Measurements from ENCODE around the gene RFC1.
"Not testable (repeated sequence)": the region's sequence is repeated elsewhere in the genome, so short reads cannot be mapped to it uniquely, and the experiment has no call there.

Gene RFC1

DNA sequence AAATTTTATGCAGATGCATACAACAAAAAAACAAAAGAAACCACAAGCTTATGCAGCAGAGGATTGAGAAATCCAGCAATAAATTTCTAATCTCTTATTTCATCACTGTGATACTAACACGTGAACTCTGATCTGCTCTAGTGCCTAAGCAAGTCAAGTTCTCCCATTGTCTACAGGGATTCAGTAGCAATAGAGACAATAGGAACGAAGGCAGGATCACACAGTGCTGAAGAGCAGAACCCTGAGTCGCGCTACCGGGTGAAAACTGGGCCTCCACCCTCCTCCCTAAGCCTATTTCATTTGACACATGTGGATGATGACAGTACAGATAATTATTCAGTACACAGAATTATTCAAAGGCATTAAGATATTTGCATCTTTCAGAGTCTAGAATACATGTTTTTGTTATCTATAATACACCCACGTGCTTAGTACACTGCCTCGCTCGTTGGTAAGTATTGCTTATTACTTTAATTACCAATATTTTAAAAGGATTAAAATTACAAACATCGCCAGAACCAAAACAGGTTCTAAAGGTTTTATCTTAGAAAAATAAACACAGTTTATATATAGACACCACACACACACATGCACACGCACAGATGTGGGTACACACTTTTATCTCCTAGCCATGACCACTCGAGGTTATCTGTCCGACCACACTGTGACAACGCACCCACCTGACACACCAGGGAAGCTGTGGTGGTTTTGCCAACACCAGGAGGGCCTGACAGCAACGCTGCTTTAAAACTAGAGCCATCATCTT lies 60.1 kb downstream of the RFC1 start:
- DNase-seq (ENCODE audit: low read depth in 2 of 2) = no peak

DNA sequence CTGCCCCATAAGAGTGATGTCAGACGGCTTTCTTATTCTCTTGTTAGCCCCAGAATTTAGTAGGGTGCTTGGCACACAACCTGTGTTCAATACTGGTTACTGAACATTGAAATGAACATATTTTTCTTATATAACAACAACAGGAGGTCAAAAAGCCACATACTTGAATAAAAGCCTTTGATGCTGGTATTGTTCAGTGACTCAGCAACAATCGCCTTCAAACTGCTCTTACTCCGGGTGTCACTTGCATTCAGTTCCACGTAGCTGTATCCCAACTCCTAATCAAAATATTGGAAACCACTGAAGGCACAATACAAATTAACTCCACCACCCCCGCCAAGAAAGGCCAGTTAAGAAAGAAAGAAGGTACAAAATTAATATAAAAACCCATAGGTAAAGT lies 61.5 kb downstream of the RFC1 start:
- DNase-seq (ENCODE audit: low read depth in 2 of 2) = no peak

DNA sequence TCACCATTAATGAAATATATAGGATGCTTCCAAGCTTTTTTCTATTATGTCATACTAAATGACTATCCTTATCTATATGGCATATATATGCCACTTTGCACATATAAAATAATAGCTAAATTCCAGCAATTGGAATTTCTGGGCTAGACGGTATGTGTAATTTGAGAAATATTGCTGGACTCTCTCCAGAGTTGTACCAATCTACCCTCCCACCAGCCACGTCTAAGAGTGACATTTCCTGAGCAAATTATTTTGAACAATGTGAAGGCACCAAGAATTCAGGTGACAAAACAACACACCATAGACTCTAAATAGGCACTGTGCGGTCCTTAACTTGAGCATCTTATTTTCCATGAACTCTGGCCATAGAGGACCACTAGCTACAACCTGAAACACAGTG lies 62.3 kb downstream of the RFC1 start:
- DNase-seq (ENCODE audit: low read depth in 2 of 2) = no peak

DNA sequence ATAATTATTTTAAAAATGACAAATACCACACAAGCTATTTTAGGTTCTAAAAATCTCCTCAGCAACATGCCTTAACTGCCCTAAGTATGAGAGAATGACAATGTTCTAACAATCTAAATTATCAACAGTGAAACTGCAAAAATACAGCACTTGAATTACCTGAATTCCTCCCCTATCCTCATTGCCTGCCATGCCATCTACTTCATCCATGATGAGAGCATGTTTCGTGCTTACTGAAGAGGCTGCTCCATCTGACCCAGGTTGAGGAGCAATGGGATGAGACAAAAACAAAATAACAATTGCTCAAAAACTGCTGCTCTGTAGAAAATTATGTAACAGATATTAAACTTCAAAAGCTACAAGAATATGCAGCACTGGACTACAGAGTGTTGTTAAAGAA lies 63.3 kb downstream of the RFC1 start:
- no peak for DNase-seq (ENCODE audit: low read depth in 2 of 2)

DNA sequence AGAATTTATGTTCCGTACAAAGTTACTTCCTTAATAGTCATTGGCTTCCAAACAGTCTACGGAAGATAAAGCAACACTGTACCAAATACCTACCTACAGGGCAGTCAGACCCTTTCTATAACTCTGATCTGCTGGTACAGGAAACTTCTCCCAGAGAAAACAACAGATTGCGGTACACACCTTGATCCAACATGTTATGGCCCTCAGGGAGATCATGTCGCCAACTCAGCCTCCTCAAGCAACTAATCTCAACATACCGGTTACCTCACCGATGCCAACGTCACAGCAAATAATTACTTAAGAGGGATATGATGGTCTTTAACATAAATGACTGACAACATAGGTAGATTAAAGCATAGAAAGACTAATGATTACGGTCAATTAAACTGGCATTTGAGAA lies 70.4 kb downstream of the RFC1 start:
- DNase-seq (ENCODE audit: low read depth in 2 of 2) = no peak

DNA sequence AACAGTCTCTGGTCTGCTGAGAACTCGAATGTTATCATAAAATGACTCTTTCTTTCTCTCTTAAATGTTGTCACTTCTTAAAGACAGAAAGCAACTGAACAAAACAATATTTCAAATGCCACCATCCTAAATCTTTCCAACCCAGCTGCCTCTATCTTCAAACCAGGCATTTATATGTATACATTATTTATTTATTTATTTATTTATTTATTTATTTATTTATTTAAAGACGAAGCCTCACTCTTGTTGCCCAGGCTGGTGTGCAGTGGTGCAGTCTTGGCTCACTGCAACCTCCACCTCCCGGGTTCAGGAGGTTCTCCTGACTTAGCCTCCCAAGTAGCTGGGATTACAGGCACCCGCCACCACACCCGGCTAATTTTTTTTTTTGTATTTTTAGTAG lies 73.7 kb downstream of the RFC1 start:
- DNase-seq (ENCODE audit: low read depth in 2 of 2) = not testable (repeated sequence)

DNA sequence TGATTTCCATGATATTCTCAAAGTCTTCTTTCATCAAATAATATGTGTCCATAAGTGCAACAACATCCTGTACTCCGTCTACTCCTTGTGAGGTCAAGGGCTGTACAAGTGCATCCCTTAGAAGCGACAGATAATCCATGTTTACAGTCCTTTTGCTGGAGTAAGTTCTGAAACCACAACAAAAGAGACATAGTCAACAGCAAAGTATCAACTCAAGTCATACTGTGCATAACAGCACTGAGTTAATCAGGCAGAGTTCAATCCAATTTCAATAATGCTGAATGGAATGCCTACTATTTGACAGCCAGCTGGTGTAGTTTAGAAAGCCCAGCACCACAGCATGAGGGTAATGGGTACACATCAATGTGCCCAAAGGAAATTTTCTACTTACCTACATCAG lies 74.5 kb downstream of the RFC1 start:
- DNase-seq (ENCODE audit: low read depth in 2 of 2) = no peak

DNA sequence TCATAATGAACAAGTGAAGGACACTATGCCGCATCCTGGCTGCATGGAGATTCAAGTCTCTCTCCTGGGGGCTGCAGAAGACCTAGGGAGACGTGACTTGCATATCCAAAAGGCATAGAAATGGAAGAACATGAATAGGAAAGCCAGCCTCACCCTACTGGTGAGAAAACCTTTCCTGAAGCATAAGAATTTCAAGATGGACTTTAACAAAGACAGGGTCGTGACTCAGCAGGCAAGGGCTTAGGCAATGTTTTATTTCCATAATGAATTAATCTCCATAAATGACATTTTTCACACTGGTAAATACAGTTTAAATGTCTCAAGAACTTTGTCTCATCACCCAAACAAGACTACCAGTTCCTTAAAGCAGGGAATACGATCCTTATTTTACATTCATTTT lies 78.9 kb downstream of the RFC1 start:
- DNase-seq (ENCODE audit: low read depth in 2 of 2) = no peak

DNA sequence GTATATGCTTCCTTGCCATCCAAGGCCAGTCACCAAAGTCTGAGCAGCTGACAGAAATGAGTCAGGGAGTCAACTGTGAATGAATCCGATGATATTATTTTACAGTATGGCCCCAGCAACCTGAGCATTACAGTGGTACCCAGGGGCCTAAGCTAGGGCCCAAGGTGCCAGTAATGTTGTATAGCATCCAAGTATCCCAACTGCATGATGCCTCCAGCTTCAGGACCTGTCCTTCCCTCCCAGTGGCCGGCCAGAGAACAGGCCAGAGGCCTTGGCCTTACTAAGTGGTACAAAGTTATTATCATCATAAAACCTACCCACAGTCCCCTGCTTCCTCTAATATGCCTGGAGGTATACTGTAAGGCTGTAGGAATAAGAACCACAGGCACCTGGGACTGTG lies 79.9 kb downstream of the RFC1 start:
- DNase-seq (ENCODE audit: low read depth in 2 of 2) = no peak

DNA sequence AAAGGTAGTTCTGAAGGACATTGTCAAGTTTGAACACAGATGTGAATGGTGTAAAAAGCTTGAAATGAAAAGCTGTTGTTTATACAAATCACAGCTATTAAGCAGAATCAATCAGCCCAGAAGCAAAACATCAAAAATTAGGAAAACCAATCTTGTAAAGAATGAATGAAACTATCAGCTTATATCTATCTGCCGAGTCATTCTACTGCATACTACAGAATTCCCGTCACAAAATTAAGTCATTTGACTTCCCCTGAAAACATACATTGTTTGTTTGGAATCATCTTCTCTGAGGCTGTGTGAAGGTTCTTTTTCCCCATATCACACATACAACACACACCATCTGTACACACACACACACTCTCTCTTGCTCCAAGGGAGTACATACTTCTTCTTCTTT lies 80.3 kb downstream of the RFC1 start:
- no peak for DNase-seq (ENCODE audit: low read depth in 2 of 2)

DNA sequence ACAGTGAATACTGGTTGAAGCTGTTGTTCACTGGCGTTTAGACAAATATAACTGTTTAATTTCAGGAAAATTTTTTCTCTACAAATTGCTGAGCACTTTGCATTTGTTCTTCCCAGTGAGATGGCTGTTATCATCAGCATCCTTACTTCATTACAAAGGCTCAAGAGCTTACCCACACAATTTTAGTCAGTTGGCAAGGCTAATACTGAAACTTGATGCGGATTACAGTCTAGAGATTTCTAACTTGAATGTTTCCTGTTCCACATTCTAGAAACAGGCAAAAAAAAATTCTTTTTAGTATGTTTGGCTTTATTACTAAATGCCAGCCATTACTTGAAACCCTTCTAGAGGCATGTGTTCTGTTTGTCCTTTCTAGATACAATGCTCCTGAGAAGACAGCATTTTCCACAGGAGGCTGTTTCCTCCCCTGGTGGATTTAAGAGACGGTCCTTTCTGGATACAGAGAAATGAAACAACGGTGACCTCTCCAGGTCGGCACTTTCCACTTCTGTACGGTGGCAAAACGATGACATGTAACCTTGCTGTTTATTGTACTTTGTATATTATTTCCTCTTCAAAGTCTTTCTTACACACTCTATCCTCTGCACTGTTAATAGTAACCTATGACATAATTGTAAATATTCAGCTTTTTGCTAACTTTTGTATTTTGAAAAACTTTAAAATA lies 80.9 kb downstream of the RFC1 start:
- no peak for DNase-seq (ENCODE audit: low read depth in 2 of 2)

DNA sequence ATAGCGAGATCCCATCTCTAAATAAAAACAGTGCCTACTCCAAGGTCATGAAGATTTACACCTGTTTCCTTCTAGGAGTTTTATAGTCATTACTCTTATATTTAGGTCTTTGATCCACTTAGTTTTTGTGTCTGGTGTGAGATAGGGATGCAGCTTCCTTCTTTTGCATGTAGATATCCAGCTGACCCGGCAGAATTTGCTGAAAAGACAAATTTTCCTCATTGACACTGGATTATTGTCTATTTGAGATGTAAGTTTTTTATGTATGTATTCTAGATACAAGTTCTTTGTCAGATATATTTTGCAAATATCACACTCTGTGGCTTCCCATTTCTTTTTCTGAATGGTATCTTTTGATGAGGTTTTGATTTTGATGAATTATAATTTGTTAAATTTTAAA lies 85.4 kb downstream of the RFC1 start:
- no peak for DNase-seq (ENCODE audit: low read depth in 2 of 2)

DNA sequence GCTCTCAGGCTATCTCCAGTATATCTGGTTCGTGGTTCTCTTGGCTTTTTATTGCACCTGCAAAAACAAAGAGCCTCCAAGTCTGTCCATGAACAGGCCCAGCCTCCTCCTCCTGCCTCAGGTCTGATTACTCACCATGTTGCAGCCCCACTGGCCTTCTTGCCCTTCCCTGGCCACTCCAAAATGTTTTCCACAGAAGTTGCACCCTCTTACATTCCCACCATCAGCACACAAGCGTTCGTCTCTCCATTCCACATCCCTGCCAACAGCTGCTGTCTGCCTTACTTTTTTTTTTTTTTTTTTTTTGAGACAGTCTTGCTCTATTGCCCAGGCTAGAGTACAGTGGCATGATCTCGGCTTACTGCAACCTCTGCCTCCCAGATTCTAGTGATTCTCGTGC lies 86.7 kb downstream of the RFC1 start:
- DNase-seq (ENCODE audit: low read depth in 2 of 2) = no peak

DNA sequence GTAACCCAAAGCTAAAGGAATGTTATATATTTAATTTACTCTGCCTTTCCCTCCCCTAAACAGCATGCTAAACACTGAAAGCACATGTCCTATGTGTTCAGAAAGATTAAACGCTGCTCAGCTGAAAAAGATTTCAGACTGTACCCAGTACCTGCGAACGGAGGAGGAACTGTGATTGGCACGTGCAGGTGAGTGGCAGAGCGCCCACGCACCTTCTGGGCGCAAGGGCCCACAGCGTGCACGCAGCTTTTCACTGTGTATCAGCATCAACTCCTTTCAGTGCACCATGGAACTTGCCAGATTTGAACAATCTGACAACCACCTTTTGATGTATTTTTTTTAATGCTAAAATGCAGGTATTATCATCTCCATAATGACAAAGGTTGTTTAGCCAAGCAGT lies 87.7 kb downstream of the RFC1 start:
- no peak for DNase-seq (ENCODE audit: low read depth in 2 of 2)

DNA sequence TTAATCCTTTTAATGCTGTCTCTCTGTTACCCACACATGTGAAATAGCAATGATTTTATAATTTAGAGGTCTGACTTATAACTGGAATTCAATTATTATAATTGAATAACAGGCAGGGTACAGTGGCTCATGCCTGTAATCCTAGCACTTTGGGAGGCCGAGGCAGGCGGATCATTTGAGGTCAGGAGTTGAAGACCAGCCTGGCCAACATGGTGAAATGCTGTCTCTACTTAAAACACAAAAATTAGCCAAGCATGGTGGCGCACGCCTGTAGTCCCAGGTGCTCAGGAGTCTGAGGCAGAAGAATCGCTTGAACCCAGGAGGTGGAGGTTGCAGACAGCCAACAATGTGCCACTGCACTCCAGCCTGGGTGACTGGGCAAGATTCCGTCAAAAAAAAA lies 88.5 kb downstream of the RFC1 start:
- not testable (repeated sequence) for DNase-seq (ENCODE audit: low read depth in 2 of 2)

DNA sequence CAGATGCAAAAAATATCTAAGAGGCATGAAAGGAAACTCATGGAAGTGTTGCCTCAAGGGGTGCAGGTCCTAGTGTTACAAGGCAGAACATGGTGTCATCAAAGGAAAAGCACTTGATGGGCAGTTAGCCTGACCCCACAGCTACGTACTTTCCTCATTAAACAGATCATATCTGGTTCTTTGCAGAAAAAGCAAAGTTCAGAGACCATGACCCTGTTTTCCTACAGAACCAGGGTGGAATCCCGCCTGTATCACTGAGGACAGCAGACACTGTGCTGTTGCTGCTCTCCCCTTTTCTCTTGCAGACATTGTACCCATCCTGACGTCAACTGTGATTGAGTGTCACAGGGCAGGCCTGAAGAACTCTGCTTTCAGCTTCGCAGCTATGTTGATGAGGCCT lies 91.7 kb downstream of the RFC1 start:
- no peak for DNase-seq (ENCODE audit: low read depth in 2 of 2)

DNA sequence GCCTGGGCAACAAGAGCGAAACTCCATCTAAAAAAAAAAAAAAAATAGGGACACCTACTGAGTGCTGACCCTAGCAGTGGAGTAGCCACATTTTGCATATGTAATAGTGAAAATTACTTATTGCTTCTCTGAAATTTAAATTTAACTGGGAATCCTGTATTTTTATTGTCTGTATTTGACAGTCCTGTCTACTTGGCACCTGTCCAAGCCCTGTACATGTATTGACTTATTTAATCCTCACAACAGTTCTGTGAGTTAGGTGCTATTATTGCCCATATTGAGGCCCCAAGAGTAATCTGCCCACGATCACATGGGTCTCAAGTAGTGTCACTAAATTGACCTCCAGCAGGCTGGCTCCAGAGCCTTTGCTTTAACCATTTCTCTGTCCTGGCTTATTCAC lies 102.3 kb downstream of the RFC1 start:
- no peak for DNase-seq (ENCODE audit: low read depth in 2 of 2)

DNA sequence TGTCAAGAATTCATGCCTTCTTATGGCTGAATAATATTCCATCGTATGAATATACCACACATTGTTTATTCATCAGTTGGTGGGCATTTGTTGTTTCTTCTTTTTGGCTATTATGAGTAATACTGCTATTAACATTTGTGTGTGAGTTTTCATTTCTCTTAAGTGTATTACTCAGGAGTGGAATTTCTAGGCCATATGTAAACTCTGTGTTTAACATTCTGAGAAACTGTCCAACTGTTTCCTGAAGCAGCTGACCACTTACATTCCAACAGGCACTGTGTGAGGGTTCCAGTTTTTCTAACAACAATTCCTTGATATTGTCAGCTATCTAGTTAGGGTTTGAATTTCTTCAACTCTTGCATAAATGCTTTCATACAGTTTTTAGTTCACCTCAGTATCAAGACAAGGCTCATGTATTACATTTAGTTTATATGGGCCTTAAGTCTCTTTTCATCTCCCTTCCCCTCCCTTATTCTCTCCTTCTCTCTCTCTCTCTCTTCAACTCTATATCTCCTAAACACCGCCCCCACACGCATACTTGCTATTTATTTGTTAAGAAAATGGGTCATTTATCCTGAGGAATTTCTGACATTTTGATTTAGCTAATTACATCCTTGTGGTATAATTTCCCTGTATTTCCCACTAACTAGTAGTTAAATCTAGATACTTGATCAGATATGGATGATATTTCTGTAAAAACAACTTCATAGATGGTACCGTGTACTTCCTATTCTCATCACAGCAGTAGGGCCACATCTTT lies 106.4 kb downstream of the RFC1 start:
- DNase-seq (ENCODE audit: low read depth in 2 of 2) = no peak

DNA sequence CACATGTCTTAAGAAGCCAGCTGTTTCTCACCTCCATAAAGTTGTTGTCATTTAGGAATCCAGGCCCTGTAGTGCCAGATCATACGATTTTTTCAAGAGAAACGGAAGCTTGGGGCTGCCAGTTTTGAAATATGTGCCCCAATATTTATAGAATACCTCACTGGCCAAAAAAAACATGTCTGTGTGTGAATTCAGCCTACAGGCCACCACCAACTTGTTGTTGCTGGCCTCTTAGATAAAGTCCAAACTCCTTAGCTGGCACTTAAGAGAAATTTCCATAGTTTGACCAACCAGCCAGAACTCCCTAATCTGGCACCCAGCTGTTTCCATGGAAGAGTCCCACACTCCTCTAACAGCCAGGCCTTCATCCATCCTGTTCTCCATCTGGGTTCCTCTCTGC lies 109.7 kb downstream of the RFC1 start:
- DNase-seq (ENCODE audit: low read depth in 2 of 2) = no peak

DNA sequence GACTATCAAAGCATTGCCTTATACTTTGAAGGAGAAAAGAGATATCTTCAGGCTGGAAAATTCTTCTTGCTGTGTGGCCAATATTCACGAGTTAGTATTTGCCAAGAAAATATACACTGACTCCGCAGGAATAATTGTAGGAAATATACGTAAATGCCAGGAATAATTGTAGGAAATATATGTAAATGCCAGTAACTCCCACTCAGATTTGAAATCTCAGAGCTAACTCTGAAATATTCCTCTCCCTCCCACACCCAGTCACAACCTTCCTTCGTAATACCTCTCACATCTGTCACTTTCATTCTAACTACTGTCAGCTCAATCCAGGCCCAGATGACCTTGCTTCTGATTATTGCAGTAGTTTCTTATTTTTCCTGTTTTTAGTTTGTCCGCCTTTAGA lies 110.3 kb downstream of the RFC1 start:
- DNase-seq (ENCODE audit: low read depth in 2 of 2) = no peak

DNA sequence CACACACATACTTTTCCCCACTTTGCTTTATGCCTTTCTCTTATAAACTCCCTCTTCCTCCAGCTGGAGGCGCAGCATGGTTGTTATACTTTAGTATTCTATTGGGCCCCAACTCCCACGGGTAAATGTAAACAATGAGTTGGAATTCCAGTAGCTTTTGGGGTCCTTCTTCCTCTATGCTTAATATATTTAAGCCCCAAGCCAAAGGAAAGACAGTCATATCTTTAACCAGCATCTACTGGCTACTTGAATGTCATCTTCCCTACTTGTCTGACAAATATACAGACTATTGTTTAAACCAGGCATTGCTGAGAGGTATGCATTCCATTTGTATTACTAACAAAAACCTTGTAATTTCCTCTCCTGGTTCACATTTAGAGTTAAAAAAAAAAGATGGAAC lies 110.9 kb downstream of the RFC1 start:
- DNase-seq (ENCODE audit: low read depth in 2 of 2) = no peak

DNA sequence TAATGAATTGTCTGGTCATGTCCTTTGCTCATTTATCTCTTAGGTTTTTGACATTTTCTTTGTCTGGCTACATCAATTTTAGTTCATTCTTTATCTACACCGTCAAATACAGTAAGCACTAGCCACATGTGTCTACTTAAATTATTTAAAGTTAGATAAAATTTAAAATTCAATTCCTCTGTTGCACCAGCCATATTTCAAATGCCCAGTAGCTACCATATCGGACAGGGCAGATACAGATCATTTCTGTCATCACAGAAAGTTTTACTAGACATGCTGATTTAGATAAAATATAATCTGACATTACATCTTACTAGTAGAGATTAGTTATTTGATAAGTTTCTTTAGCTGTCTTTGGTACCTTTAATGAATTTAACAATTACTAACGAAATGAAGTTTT lies 122.7 kb downstream of the RFC1 start:
- no peak for DNase-seq (ENCODE audit: low read depth in 2 of 2)

Measured in stimulated activated CD8-positive, alpha-beta memory T cell treated with anti-CD3 and anti-CD28 coated beads, Interleukin-7, amount 100 ng/mL, for 4 hours (primary cell).